EH (cell line): ENCODE results near the gene KIF1A.
"Not testable (repeated sequence)": the region's sequence is repeated elsewhere in the genome, so short reads cannot be mapped to it uniquely, and the experiment has no call there.

ENCODE experiments used
- DNase-seq: peaks from one replicate; pipeline ENCODE4 v3.0.0-alpha.2; 2015; ENCODE audit warnings: low read depth

Gene KIF1A

DNA sequence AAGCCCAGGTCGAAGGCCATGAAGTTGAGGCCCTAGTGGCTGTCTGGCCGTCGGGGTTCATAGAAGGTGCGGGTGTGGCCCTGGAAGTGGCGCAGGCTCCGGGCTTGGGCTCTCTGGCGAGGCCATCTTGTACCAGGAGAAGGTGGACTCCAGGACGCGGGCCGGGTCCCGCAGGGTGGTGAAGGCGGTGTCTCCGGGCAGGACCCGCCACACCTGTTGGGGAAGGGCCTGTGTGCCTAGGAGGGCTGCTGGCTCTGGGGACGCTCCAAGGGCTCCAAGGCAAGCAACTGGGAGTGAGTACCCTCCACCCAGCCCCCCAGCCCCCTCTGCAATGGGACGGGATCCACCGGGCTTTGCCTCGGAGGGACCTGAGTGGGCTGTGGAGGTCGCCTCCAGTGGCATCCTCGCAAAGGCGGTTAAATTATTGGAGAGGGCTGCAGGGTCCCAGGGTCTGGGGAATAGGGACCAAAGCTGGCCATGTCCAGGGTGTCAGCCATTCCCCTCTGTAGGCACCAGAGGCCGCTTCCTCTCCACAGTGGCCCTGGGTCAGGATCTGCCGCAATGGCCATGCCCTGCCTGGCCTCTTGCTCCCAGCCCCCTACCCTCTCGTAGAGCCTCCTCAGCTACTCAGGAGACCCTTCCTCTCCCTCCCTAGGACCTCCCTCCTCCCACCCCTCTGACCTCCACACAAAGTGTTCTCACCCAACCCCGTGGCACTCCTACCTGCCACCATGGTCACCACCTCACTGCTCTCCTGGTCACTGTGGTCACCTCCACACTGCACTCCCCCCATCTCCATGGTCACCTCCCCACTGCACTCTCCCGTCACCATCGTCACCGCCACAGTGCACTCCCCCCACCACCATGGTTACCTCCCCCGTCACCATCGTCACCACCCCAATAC lies 118.0 kb downstream of the KIF1A start:
- DNase-seq: no peak

DNA sequence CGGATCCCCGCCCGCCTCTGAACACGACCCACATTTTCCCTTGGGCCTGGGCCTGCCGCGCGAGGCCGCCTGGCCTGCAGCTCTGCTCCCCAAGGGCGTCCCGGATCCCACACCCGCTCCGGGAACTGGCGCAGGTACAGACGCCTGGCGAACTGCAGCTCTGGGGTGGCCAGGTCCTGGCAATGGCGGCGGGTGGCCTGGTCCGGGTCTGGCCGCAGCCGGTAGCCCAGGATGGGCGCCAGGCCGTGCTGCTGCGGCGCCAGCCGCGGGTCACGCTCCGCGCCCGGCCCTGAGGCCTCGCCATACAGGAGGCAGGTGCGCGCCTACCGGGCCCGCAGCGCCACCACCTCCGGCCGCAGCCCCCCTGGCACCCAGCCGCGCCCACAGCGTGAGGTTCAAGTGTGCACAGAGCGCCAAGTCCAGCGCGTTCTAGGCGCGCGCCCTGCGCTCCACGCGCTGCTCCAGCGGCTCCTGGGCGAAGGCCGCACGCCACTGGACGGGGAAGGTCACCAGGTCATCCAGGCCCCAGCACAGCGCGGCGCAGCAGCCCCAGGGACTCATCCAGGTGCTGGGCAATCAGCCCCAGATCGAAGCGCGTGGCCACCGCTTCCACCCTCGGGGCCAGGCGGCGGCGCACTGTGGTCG lies 118.8 kb downstream of the KIF1A start:
- DNase-seq: no peak

DNA sequence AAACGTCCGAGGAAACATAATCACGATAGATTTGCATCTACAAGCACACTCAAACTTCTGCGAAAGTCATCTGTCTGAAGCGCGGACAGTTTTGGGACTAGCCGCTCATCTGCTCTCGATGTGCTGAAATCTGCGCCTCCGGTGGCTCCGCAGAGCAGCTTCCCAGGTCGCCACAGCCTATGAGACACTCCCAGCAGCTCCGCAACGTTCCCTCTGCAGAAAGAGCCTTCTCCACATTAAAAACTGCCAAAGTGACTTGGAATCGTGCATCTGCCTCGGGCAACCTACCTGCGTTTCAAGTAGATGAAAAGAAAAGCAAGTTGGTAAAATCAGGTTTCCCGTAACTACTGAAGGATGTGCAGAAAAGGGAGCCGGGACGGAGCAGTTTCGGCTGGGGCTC lies 119.4 kb downstream of the KIF1A start:
- DNase-seq: not testable (repeated sequence)

DNA sequence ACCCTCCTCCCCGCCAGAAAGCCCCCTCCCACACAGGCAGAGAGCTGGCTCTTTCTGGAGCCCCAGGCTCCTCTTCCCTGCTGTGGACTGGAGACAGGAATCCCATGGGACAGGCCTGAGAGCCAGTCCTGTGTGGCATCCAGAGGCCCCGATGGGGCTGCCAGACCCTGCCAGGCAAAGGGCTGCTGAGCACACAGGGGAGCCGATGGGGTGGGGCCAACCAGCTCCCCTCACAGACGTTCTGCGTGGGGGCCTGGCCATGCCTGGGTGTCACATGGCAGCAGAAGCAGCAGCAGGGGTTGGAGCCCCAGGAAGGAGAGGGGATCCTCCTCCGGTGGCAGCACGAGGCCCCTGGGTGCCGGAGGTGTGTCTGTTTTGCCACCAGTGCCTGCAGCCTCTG lies 120.2 kb downstream of the KIF1A start:
- DNase-seq: not testable (repeated sequence)

DNA sequence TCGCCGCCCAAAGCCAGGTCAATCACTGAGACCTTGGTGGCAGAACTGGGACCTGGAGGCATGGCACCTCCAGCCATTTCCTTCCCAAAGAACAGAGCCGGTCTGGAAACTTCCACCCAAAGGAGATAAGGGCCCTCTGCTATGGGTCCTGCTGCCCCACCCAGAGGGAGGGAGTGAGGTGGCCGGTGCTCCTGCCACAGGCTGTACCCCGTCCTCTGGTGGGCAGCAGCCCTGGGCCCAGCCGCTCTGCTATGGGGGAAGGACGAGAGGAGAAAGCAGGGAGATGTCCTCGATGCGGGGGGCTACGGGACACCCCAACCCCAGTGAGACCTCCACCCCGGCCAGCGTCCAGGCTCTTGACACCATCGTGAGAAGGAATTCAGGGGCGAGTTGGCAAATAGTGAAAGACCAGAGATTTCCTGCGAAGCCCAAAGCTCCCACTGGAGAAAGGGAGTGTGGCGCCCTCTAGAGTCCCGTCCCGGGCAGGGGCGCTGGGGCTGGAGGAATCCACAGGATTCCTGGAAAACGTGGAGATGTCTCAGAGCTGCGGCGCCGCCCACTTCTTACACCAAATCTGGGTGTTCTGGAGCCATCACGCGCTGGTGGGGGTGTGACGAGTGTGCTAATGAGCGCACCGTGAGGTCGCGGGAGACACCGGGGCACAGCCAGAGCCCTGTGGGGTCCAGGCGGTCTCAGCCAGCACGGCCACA lies 121.0 kb downstream of the KIF1A start:
- not testable (repeated sequence) for DNase-seq

DNA sequence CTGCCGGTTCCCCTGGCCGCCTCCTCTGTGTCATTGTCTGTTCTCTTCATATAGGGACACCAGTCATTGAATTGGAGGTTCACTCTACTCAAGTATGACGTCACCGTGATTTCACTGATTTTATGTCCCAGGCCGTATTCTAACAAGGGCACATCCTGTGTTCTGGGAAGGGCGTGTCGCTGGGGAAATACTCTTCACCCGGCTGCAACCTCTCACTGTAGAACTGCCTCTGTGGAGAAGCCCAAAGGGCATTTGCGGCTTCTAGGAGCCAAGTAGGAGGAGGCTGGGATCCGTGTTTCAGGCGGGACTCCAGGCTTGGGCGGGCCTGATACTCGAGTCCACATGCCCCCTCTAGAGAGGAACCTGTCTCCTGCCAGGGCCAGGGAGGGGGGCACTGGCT lies 123.5 kb downstream of the KIF1A start:
- DNase-seq: not testable (repeated sequence)

DNA sequence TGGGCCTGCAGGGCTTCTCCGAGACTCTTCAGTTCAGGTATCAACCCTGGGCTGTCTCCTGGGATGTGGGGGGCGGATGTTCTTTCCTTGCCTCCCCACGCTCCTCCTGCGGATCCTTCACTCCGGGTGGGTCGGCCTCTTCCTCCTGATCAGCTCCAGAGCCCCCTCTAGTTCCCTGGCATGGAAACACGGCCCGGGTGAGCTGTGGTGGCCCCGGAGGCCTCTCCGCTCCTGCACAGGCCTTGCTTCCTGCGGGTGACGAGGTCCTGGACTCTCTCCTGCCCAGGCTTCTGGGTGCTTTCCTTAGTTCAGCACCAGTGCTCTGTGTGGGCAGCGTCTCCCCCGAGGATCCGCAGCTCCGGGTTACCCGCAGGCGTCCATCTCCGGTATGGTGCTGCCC lies 124.4 kb downstream of the KIF1A start:
- not testable (repeated sequence) for DNase-seq

DNA sequence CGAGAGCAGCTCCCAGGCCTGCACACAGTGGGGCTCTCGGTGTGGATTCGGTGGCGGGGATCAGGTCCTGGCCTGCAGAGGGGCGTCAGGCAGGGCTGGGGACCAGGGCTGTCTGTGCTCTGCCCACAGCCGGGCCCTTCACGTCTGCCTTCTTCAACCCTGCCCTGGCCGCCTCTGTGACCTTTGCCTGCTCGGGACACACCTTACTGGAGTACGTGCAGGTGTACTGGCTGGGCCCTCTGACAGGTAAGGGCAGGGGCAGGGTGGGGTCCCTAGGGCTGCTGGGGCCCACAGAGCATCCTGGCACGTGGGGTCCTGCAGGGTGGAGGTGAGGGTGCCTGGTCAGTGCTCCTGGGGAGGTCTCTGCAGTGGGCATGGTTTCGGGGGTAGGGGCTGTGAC lies 125.7 kb downstream of the KIF1A start:
- not testable (repeated sequence) for DNase-seq

DNA sequence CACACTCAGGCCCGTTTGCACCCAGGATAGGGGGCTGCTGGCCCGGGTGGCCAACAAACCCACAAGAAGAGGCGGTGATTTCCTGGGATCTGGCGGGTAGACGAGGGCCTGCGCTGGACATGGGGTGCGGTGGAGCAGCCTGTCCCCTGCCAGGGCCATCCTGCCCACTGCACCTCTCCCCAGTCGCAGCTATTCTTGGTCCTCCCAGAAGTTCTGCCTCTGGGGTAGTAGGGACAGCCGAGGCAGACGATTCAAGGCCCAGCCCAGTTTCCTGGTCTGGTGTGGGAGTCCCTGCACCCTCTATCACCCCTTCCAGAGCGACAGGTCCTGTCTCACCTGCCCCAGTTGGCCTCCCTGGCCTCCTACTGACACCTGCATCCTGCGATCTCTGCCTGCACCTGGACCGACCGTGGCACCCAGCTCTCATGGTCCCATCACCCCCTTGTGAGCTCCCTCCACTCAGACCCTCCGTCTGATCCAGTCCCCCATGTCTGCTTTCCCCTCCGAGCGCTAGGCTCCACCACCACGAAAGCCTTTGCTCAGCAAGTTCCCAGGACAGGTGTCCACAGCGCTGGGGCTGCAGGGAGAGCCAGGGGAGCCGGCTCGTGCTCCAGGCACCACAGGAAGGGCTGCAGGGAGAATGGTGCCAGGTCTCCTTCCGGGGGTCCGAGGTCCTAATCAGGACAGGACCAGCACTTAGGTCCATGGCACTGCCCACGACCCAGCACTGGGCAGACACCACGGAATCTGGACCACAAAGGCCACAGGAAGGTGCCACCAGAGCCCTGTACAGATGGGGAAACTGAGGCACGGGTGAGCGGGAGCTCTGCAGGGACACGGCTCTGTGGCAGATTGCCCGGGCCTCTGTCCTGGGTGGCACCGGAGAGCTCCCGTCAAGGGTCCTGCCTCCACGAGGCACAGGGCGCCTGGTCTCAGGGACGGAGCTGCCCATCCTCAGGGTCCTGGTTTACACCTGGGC lies 127.1 kb downstream of the KIF1A start:
- not testable (repeated sequence) for DNase-seq

DNA sequence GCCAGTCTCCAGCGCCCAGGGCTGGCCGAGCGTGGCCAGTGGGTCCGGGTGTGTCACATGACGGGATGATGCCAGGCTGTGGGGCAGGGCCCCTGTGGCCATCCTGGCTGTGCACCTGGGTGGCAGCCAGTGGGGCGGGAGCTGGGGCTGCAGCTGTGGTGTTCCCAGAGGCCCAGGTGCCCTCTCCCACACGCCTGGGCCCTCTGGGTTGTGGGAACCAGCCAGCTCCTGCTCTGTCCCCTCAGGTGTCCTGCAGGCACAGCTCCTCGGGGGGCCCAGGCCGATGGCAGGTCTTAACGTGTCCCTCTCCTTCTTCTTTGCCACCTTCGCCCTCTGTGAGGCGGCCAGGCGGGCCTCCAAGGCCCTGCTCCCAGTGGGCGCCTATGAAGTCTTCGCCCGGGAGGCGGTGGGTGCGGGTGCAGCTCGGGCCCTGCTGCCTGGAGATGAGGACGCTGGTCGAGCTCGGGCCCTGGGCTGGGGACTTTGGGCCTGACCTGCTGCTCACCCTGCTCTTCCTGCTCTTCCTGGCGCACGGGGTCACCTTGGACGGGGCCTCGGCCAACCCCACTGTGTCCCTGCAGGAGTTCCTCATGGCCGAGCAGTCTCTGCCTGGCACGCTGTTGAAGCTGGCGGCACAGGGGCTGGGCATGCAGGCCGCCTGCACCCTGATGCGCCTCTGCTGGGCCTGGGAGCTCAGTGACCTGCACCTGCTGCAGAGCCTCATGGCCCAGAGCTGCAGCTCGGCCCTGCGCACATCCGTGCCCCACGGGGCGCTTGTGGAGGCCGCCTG lies 128.2 kb downstream of the KIF1A start, which contains the start of gene AQP12A:
Gene AQP12A (plus strand): TSS at position 236 of the 790 bp plus-strand sequence. CDS start 48 bp downstream, at position 284.
- DNase-seq: not testable (repeated sequence)

DNA sequence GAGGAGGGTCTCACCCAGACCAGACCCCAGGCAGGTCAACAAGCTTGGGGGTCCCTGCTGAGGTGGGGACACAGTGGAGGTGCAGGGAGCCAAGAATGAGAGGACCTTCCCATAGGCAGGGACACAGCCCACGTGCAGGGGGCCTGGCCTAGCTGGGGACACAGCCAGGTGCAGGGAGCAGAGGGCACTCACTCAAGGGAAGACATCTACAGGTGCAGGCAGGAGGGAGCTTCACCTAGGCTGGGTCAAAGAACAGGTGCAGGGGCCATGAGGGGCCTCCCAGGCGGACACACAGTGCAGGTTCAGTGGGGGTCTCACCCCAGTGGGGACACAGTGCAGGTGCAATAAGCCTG lies 129.0 kb downstream of the KIF1A start:
- DNase-seq: not testable (repeated sequence)

DNA sequence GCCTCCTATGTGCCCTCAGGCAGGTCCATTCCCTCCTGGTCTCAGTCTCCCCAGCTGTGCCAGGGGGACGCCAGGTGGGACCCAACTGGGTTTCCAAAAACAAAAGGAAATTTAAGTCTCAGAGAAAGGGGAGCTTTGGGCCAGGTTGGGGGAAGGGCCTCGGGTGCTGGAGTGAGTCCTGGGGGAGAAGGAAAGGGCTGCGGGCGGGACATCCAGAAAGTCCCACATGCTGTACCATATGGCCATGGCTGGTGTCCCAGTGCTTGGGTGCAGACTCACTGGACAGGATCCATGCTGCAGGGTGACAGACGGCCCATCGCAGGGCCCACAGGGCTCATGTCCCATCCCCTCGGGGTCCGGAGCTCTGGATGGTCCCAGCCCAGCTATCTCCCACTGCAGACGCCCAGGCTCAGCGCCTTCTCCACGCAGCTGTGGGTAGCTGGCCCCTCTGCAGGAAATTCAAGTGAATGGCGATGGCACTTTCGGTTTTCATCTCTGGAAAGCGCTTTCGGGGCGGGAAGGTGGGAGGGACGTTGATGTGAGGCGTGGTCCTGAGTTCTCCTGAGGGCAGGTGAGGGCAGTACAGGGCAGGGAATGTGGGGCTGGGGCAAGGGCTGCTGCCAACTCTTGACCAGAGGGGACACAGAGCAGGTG lies 129.5 kb downstream of the KIF1A start:
- not testable (repeated sequence) for DNase-seq

DNA sequence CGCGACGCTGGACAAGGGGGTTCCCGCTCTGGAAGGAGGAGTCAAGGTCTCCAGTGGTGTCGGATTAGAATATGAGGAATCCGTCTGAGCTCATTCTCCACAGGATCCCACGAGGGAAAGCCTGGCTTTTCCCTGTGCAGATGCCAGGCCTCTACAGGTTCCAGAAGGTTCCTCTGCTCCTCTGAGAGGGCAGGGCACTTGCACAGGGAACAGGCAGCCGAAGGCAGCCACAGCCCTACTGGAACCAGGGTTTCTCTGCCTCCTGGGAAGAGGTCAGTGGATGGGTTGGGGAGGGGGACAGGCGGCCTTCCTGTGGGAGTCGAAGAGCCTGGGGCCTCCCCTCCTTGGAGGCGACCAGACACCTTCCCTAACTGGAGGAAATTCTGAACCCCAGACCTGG lies 130.0 kb downstream of the KIF1A start:
- DNase-seq: no peak

DNA sequence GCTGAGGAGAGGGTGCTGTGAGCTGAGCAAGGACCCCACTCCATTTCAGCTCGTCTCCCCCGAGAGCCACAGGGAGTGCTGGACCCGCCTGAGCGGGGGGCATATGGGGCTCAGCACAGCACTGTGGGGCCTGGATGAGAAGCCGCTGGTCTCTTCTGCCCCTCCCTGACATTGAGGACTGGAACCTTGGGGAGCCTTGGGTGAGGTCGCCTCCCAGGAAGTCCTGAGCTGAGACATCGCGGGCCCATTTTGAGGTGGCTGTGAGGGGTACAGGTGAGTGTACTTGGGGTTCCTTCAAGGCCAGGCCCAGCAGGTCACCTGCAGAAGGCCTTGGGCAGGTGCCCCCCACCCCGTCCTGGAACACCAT lies 131.5 kb downstream of the KIF1A start:
- no peak for DNase-seq

DNA sequence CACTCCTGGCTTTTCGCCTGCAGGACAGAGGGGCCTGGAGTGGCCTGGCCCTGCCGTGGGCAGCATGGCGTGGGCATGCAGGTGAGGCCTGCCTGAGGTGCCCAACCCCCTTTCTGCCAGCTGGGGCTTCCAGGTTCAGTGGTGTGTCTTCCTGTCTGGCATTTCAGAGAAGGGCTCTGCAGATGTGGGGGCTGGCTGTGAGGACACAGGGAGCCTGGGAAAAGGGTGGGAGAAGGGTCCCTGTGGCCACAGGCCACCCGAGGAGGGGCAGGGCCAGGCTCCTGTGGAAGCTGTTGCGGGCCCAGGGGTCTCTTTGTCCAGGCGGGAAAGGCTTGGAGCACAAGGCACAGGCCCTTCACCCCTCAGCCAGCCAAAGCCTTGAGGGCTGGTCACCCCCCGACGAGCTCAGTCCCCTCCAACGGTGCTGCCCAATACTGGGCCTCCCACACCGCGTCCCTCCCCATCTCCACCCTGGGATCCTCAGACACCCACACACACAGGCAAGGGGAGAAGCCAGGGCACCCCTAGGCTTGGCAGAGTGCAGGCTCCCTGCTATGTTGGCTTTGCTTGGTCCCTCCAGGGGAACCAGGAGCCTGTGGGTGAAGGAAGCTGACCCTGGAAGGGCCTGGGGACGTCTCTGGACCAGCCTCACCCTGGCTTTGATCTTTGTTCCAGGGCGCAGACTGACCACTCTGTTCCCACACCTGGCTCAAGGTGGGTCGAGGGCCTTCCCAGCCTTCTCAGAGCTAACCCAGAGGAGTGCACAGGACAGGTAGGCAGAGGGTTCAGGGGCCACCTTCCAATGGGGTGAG lies 132.1 kb downstream of the KIF1A start:
- DNase-seq: no peak

DNA sequence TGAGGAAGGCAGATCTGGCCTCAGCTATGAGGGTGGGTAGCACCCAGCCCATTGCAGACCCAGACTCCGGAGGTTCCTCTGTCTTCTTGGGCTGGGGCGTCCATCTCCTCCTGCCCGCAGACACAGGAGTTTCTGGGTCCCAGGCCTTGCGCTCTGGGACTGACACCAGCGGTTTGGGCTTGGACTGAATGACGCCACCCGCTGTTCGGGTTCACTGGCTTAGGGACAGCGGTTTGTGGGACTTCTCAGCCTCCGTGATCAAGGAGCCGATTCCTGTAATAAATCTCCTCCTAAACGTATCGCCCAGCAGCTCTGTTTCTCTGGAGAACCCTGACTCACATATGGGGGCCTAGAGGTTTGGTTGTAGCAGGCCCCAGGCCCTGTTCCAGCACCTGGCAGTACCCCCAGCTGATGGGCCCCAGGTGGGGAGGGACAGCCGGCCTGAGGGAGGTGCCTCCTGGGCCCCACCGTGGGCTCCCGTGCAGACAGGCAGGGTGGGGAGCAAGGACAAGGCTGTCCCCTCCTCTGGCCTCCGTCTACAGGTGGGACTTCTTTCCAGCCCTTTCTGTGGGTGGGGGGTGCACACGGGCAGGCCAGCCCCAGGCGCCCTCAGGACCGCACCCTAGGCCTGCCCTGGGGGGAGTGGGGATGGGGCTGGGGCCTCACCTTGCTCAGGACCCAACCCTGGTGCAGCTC lies 132.8 kb downstream of the KIF1A start:
- no peak for DNase-seq

DNA sequence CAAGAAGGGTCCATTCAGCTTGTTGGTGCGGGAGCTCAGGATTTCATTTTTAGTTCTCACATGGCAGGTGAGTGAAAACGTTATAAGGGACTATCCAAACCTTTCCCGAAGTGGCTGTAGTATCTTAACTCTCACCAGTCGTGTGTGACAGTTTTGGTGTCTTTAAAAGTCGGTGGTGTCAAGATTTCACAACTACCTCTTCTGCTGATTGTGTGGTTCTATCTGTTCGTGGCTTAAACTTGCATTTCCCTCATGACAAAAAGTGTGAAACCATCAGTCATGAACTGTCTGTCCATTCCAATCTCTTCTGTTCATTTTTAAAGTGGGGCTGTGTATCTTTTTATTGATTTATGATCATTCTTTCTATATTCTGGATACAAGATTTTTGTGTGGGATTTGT lies 133.6 kb downstream of the KIF1A start:
- no peak for DNase-seq

DNA sequence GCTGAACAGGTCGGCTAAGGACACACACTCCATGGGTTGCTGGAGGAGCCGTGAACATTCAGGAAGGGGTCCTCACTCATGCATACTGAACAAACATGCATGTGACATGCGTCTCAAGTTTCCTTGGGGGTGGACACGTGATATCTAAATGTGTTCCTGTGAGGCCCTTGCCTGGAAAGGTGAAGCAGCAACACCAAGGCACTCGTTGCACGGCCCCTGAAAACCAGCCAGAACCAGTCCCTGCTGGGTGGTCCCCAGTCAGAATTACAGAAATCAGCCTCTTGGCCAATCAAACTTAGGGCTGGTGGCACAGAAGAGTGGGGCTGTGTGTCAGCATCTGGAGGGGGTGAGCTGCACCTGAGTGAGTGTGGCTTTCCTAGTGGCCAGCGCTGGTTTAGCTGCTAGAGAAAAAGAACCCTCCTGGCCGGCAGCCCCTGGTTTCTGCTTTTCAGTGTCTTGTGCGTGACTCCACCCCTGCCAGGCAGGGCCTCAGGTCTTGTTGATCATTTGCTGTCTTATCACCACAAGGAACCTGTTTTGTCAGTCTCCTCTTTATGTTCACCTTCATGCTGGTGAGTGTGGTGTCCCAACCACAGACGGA lies 134.1 kb downstream of the KIF1A start:
- DNase-seq: no peak
